BLaER1 (cell line): ENCODE measurements around the gene MFSD11.
"Not testable (repeated sequence)": the region's sequence is repeated elsewhere in the genome, so short reads cannot be mapped to it uniquely, and the experiment has no call there.

ENCODE experiments used
- H3K27ac ChIP-seq: shearing (Covaris generic); formaldehyde crosslinking; 2 replicates; pipeline ENCODE4 v1.8.1; 2022
- H3K27me3 ChIP-seq: shearing (Covaris generic); formaldehyde crosslinking; 2 replicates; pipeline ENCODE4 v1.8.1; 2022
- H3K36me3 ChIP-seq: shearing (Covaris generic); formaldehyde crosslinking; 2 replicates; pipeline ENCODE4 v1.8.1; 2022
- H3K4me1 ChIP-seq: shearing (Covaris generic); formaldehyde crosslinking; 2 replicates; pipeline ENCODE4 v1.8.1; 2022
- H3K4me2 ChIP-seq: shearing (Covaris generic); formaldehyde crosslinking; 2 replicates; pipeline ENCODE4 v1.8.1; 2022
- H3K4me3 ChIP-seq: shearing (Covaris generic); formaldehyde crosslinking; 2 replicates; pipeline ENCODE4 v1.8.1; 2022
- H3K9ac ChIP-seq: shearing (Covaris generic); formaldehyde crosslinking; 2 replicates; pipeline ENCODE4 v1.8.1; 2022
- H3K9me3 ChIP-seq: shearing (Covaris generic); formaldehyde crosslinking; 2 replicates; pipeline ENCODE4 v1.8.1; 2022
- H4K20me1 ChIP-seq: shearing (Covaris generic); formaldehyde crosslinking; 2 replicates; pipeline ENCODE4 v1.8.1; 2022
- Cebpa-rat ChIP-seq: shearing (Covaris generic); IDR thresholded peaks from 2 replicates; pipeline ENCODE4 v1.8.1; 2022

The MFSD11 gene

GRCh38 chr17:76715496-76715830 is 22.5 kb upstream of the MFSD11 start:
- peaks cover 64% of the 10 kb centered on the region for H3K4me1 ChIP-seq
- H3K4me2 ChIP-seq: peak overlapping the region; percentile 74
- H3K27ac ChIP-seq: peak overlapping the region; percentile 63

DNA sequence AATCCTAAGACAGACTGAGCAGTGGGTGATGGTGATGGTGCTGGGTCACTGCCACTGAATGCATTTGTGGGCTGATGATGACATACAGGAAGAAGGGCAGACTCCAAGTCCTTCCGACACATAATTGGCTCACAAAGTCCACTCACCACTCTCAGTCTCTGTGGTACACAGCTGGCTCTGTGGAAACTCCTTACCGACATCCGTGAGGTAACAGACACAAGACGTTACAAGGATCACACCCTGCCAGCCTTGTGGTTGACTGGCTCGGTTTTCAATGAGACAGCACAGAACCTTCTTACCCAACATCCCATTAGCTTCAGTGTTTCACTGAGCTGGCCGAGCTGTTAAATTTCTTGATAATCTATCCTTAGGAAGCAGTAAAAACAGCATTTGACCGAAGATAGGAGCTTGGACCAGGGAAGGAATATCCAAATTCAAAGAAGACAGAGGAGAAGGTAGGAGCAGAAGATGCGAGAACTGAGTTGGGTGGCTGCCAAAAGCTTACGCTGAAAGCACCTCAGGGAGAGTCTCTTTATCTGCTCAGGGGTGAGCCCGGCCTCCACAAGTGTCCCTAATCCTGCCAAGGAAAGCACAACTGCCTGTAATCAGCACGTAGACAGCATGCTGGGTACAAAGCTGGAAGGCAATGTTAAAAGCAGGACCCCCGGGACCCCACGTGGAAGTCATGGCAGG is 21.6 kb upstream of the MFSD11 start:
- Histone ChIP-seq H4K20me1 (peaks cover 35% of the 10 kb centered on the region), H3K27ac (peak overlapping the region; percentile 63), H3K4me3 (no peak overlapping the region), H3K36me3 (peaks cover 80% of the 10 kb centered on the region), H3K4me2 (peak overlapping the region; percentile 74), H3K9ac (peak overlapping the region; percentile 36), H3K27me3 (no peaks in the 10 kb centered on the region), H3K4me1 (peaks cover 66% of the 10 kb centered on the region), H3K9me3 (no peaks in the 10 kb centered on the region)
- no peak for TF ChIP-seq Cebpa-rat

More at GRCh38 chr17:76715496-76715830, 22.5 kb upstream of the MFSD11 start:
- Histone ChIP-seq H3K36me3 (peaks cover 72% of the 10 kb centered on the region), H3K9me3 (no peaks in the 10 kb centered on the region), H4K20me1 (peaks cover 28% of the 10 kb centered on the region), H3K4me3 (no peak overlapping the region), H3K27me3 (no peaks in the 10 kb centered on the region), H3K9ac (peak overlapping the region; percentile 59)
- no peak for TF ChIP-seq Cebpa-rat

DNA sequence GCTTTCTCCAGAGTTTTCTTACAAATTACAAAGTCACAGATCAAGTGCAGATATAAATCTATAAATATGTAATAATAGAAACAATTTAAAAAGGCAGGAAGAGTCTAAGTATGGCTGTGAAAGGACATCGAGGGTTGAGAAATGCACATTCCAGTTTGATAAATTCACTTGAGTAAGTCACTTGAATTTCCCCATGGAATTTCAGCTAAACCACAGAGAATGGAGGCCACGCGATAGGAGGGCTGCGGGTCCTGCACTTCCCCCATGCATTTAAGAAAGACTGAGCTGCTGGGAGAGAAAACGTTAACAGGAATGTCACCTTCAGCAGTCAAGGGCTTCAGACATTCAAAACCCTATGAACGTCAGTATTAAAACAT is 21.1 kb upstream of the MFSD11 start:
- peaks cover 86% of the 10 kb centered on the region for H3K36me3 ChIP-seq

DNA sequence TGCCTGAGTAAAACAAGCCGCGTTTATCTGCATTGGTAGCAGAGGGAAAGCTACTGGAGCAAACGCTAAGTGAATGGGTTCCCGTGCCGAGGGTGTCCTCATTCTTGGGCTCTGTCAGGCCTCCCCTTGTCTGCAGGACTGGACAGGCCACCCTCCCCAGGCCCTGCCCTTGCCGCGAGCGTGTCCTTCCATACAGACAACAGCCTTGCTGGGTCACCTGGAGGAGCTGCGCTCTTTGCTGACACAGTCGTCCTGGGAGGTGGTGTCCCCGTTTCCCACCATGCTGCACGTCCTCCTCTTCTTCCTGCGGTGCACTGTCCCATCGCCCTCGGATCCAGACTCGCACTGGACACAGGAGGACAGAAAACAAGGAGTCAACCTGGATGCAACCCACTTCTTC is 19.4 kb upstream of the MFSD11 start:
- Histone ChIP-seq H3K9me3 (no peaks in the 10 kb centered on the region), H4K20me1 (peaks cover 49% of the 10 kb centered on the region), H3K4me3 (no peak overlapping the region), H3K4me2 (no peak overlapping the region), H3K4me1 (peaks cover 66% of the 10 kb centered on the region), H3K36me3 (peaks cover 93% of the 10 kb centered on the region), H3K27me3 (no peaks in the 10 kb centered on the region), H3K27ac (no peak overlapping the region), H3K9ac (no peak overlapping the region)
- TF ChIP-seq Cebpa-rat: no peak

More for the DNA sequence above, 21.1 kb upstream of the MFSD11 start:
- Histone ChIP-seq H3K9me3 (no peaks in the 10 kb centered on the region), H3K4me2 (peak overlapping the region; percentile 74), H3K4me3 (no peak overlapping the region), H3K4me1 (peaks cover 66% of the 10 kb centered on the region), H4K20me1 (peaks cover 39% of the 10 kb centered on the region), H3K27me3 (no peaks in the 10 kb centered on the region), H3K27ac (peak overlapping the region; percentile 63), H3K9ac (peak overlapping the region; percentile 36)
- no peak for TF ChIP-seq Cebpa-rat

GRCh38 chr17:76720211-76720610 is 17.7 kb upstream of the MFSD11 start:
- Histone ChIP-seq H3K27ac (no peak overlapping the region), H3K4me3 (no peak overlapping the region), H3K36me3 (peaks cover 100% of the 10 kb centered on the region), H3K4me1 (peaks cover 70% of the 10 kb centered on the region), H4K20me1 (peaks cover 62% of the 10 kb centered on the region), H3K9ac (no peak overlapping the region), H3K4me2 (no peak overlapping the region), H3K9me3 (no peaks in the 10 kb centered on the region), H3K27me3 (no peaks in the 10 kb centered on the region)
- no peak for TF ChIP-seq Cebpa-rat

- peak overlapping the region; percentile 38; the same call in 1 of the 2 replicates for H3K9ac ChIP-seq
- H3K9me3 ChIP-seq: no peaks in the 10 kb centered on the region
- H3K36me3 ChIP-seq: peaks cover 93% of the 10 kb centered on the region
- no peaks in the 10 kb centered on the region for H3K27me3 ChIP-seq
- H3K4me2 ChIP-seq: 0 out of 2 replicates have a peak overlapping the region, but pooled peaks have one; percentile 15
- H3K4me1 ChIP-seq: peaks cover 69% of the 10 kb centered on the region
- H4K20me1 ChIP-seq: peaks cover 62% of the 10 kb centered on the region
- H3K27ac ChIP-seq: no peak overlapping the region
- no peak overlapping the region for H3K4me3 ChIP-seq
- TF ChIP-seq Cebpa-rat: no peak
These were observed 17.0 kb upstream of the MFSD11 start for GRCh38 chr17:76720941-76721340.

GRCh38 chr17:76721463-76721862 is 16.5 kb upstream of the MFSD11 start:
- no peak overlapping the region for H3K27ac ChIP-seq
- peaks cover 87% of the 10 kb centered on the region for H3K36me3 ChIP-seq
- TF ChIP-seq Cebpa-rat: no peak
- H4K20me1 ChIP-seq: peaks cover 59% of the 10 kb centered on the region
- peaks cover 63% of the 10 kb centered on the region for H3K4me1 ChIP-seq
- H3K4me2 ChIP-seq: no peak overlapping the region
- 0 out of 2 replicates have a peak overlapping the region, but pooled peaks have one; percentile 38 for H3K9ac ChIP-seq
- no peak overlapping the region for H3K4me3 ChIP-seq
- no peaks in the 10 kb centered on the region for H3K27me3 ChIP-seq
- H3K9me3 ChIP-seq: no peaks in the 10 kb centered on the region

DNA sequence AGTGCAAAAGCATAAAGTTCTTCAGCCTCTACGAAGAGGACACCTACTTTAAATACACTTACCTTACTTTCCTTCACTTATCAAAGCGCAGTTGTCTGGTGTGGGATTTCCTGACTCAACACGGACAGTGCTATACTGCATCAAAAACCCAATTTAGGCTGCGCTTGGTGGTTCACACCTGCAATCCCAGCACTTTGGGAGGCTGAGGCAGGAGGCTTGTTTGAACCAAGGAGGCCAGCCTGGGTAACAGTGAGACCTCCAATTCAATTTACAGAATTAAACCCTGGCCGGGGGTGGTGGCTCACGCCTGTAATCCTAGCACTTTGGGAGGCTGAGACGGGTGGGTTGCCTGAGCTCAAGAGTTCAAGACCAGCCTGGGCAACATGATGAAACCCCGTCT is 15.6 kb upstream of the MFSD11 start:
- Histone ChIP-seq H3K36me3 (peaks cover 79% of the 10 kb centered on the region), H3K27ac (no peak overlapping the region), H3K9me3 (no peaks in the 10 kb centered on the region), H3K27me3 (no peaks in the 10 kb centered on the region), H3K4me3 (no peak overlapping the region), H3K4me2 (no peak overlapping the region; the same call in 1 of the 2 replicates), H3K4me1 (peaks cover 55% of the 10 kb centered on the region), H4K20me1 (peaks cover 55% of the 10 kb centered on the region), H3K9ac (peak overlapping the region; percentile 31; the same call in 1 of the 2 replicates)
- no peak for TF ChIP-seq Cebpa-rat

GRCh38 chr17:76722977-76723376 is 14.9 kb upstream of the MFSD11 start:
- H3K27ac ChIP-seq, H3K27me3 ChIP-seq, H3K9me3 ChIP-seq, H3K9ac ChIP-seq, H3K4me3 ChIP-seq: not testable (repeated sequence)
- Histone ChIP-seq H3K4me2 (peak overlapping the region; percentile 91), H4K20me1 (peaks cover 54% of the 10 kb centered on the region), H3K4me1 (peaks cover 52% of the 10 kb centered on the region), H3K36me3 (peaks cover 72% of the 10 kb centered on the region)

DNA sequence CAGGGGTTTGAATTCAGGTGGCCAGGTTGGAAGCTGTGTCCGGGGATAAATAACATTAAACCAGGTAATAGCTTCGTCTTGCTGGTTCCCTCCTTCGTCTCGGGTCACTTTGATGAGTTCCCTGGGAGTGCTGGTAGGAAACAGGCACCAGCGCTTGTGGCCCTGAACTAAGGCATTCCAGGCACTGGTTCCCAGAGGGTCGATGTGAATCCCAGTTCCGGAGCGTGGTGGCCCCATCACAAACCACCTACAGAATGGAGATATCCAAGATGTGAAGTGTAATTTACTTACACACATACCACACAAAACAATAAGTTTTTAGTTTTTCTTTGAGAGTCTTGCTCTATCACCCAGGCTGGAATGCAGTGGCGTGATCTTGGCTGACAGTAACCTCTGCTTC is 14.1 kb upstream of the MFSD11 start:
- peak overlapping the region; percentile 91; the same call in 1 of the 2 replicates for H3K4me2 ChIP-seq
- no peaks in the 10 kb centered on the region for H3K9me3 ChIP-seq
- H3K9ac ChIP-seq: 0 out of 2 replicates have a peak overlapping the region, but pooled peaks have one; percentile 40
- TF ChIP-seq Cebpa-rat: no peak
- no peak overlapping the region for H3K4me3 ChIP-seq
- H3K27ac ChIP-seq: no peak overlapping the region
- no peaks in the 10 kb centered on the region for H3K27me3 ChIP-seq
- peaks cover 46% of the 10 kb centered on the region for H4K20me1 ChIP-seq
- H3K36me3 ChIP-seq: peaks cover 64% of the 10 kb centered on the region
- peaks cover 60% of the 10 kb centered on the region for H3K4me1 ChIP-seq
